ENCODE measurements around the gene MAST4.

Gene MAST4

GRCh38 chr5:66595756-66596635 is at the start of gene MAST4:
Gene MAST4 (plus strand): TSS chr5:66596393. CDS start chr5:66596656, 263 bp downstream.
- DNase-seq: peak; percentile 58

- DNase-seq: no peak
These were observed 49.7 kb upstream of the MAST4 start for GRCh38 chr5:66546541-66546940.

- DNase-seq: no peak
These were observed 44.9 kb upstream of the MAST4 start for GRCh38 chr5:66551338-66551737.

DNA sequence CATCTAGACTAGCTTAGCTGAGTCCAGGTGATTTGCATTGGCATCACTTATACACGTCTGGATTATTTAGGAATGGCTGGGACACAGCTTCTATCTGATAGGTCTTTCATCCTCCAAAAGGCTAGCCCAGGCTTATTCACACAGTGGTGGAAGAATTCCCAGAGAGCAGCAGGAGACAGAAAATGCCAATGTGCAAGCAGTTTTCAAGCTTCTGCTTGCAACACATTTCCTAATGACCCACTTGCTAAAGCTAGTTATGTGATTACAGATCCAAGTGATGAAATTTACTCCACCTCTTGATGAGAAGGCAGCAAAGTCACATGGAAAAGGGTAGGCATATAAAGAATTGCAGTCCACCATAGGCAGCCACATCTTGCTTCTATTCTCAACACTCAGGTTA is 44.2 kb upstream of the MAST4 start:
- no peak for DNase-seq

- no peak for DNase-seq
These were observed 42.8 kb upstream of the MAST4 start for GRCh38 chr5:66553368-66553912.

DNA sequence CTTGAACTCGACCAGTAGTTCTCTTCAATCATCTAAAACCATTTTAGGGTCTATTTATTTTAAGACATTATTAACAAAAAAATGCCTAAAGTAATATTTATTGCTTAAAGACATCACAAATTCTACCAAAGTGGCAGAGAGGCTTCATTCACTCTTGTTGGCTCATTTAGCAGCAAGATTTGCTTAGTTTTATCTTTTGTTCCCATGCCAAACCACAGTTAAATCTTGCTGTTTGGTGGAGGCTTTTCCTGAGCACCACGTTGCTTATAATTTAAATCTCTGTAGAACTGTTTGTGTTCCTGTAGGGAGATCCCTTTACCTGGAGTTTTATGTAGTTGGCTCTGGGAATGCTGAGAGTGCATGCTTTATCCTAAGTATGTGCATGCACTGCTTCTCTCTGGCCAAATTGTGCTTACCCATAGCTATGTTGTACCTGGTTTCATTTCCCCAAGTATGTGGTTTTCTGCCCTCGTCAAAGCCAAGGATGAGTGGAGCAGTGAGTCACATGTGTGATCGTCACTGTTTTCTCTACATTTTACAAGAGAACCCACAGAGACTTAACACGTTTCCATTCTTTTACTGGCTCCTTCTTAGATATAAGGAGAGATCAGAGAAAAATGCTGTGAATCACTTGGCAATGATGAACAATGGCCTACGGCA is 42.1 kb upstream of the MAST4 start:
- no peak for DNase-seq

GRCh38 chr5:66554884-66555283 is 41.3 kb upstream of the MAST4 start:
- DNase-seq: no peak

GRCh38 chr5:66558560-66558959 is 37.6 kb upstream of the MAST4 start:
- DNase-seq: no peak

DNA sequence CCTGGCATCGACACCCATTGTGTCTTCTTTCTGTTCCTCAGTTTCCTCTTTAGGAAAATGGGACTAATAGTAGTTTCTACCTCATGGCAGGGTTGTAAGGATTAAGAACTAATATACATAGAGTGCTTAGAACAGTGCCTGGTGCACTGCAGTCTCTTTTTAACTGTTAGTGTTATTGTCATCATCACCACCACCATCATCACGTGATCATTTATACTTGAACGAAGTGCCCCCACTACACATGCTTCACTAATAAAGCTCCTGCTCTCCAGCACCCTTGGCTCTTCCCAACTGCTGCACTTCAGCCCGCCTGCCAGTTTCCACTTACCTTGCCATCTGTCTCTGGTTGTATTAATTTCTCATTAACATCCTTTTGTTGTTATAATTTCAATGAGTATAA is 35.8 kb upstream of the MAST4 start:
- DNase-seq: no peak

DNA sequence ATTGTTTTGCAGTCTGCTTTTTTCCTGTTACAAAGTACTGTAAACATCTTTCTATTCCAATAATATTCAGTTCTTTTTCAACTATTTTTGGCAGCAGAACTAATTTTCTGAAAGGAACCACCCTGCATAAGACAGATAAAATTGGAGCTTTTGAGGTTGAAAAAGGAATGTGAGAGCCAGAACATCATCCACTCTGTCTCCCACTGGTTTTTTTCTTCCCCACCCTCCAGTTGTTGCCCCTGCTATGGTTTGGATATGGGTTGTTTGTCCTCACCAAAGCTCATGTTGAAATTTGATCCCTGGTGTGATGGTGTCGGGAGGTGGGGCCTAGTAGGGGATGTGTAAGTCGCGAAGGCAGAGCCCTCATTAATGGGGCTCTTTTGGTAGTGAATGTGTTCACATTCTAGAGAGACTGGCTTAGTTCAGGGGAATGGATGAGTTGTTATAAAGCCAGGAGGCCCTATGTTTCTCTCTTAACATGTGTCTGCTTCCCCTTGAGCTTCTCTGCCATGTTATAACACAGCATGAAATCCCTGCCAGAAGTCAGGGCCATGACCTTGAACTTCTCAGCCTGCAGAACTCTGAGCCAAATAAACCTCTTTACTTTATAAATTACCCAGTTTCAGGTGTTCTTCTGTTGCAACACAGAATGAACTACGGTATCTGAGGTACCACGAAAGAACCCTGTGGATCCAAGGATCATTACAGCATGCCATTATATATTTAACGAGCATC is 34.8 kb upstream of the MAST4 start:
- no peak for DNase-seq

- DNase-seq: no peak
These were observed 30.3 kb upstream of the MAST4 start for GRCh38 chr5:66565878-66566277.

- DNase-seq: no peak
These were observed 28.7 kb upstream of the MAST4 start for GRCh38 chr5:66567474-66567873.

- no peak for DNase-seq
These were observed 26.0 kb upstream of the MAST4 start for GRCh38 chr5:66570201-66570600.

- no peak for DNase-seq
These were observed 22.5 kb upstream of the MAST4 start for GRCh38 chr5:66573733-66574132.

DNA sequence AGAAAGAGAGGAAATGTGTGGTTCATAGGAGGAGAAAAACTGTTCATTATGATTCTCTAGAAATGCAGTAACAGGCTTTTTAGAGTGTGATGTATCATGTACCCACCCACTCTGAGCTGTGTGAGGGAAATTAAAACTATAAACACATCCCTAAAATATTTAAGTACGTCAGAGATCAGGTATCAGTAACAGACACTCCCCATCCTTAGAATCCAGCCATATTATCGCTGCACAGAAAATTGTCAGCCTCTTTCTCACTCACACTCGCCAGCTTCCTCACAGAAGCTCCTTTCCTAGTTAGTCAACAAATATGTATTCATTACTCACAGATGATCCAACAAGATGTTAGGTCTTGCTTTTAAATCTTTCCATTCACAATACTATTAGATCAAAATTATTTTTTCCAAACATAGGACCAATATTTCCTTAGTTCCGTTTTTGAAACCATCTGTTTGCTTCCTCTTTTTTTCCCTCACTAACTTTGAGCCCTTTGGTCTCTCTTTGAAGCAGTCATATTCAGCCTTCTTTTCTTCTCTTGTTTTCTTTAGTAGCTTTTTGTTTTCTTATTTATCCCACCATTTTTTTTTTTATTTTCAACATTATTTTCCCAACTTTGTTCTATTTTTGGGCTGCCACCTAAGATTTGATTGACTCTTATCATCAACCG is 13.6 kb upstream of the MAST4 start:
- no peak for DNase-seq

DNA sequence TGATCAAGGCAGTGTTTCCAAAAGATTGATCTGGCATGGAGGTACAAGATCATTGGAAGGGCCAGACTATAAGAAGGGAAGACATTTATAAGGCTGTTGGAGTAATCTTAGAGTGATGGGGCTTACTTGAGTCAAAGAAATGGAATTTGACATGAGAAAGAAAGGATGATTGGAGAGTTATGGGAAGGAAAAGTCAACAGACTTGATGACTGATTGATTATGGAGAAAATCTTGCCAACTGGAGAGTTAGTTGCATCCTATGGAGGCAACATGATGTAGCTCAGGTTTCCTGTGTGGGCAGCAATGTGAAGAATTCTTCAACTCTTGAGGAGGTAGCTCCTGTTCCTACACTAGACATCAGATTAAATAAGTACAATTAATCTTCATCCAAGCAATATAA is 10.9 kb upstream of the MAST4 start:
- DNase-seq: no peak

DNA sequence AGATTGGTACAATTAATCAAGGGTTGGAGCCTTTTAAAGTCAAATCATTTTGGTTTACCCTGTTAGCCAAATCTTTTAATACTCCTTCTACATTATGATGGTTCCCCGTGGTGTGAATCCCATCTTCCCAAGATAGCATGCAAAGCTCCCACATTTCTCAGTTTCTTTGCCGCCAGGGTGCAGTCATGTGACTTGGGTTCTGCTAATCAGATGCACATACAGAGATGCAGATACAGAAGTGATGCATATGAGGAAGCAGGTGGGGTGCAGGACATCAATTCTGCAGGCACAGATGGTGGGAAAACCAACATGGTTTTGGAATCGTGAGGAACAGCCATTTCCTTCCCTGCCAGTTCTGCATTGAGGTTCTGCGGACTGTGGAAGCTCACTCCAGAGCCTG is 8.4 kb upstream of the MAST4 start:
- DNase-seq: no peak

GRCh38 chr5:66596636-66597182 is 516 bp downstream of the MAST4 start:
- DNase-seq: no peak

DNA sequence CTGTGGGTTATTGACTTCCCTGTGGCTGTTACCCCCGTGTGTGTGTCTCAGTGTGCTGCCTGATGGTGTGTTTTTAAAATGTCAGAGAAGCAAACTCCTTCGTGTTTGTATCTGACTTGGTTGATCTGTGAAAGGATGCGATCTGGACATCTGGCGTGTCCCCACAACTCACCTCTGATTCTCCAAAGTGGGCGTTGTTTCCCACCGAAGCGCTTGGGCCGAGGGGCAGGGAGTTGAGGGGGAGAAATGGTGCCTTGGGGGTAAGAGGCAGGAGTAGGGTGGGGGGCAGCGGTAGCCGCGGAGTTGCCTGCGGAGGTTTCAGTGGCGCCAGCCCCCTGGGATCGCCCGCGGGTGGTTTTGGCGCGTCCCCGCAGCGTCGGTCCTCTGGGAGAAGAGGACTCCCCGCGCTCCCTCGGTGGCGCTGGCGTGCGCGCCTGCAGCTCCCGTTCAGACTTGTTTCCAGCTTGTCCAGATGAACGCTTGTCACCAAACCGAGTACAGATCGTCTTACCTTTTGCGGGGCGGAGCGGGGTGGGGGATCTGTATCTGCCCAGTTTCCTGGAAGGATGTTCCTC is 1.1 kb downstream of the MAST4 start:
- DNase-seq: no peak

DNA sequence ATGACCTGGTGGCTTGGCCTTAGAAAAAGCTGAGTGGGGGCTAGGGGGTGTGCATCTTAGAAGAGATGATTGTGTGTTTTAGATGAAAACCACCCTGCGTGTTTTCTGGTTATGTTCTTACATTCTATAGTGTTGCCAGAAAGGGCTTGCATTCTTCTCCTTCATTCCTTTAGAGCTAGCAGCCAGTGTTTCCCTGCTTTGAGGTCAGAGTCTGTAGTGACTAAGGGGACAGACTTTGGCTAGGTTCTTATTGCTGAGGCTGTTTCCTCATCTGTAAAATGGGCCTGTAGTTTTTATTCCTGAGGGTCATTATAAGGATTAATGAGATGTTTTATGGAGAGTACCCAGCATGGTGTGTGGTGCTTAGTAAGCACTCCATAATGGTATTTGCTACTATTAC is 6.4 kb downstream of the MAST4 start:
- no peak for DNase-seq

DNA sequence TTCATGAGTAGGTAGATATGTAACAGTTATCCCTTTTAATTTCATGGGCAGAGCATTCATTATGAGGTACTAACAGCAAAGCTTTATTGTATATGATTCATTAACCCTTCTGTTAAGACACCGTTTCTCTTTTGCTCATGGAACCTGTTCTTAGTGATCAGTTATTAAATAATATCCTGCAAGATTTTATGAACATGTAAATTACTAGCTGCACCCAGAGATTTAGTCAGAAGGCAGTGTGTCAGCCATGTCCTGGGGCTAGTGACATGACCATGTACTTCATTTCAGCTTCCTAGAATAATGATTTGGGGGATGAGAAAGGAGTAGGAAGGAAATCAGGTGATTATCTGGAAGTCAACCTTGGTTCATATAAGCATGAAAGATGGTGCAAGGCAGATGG is 7.0 kb downstream of the MAST4 start:
- no peak for DNase-seq

- DNase-seq: no peak
These were observed 7.7 kb downstream of the MAST4 start for GRCh38 chr5:66603881-66604280.
